Measurements from ENCODE around the gene RASA2.

The RASA2 gene

GRCh38 chr3:141542202-141542969 lies 55.6 kb downstream of the RASA2 start:
- H3K9ac ChIP-seq (ENCODE audit: low read depth, low read length), result no peak overlapping the region
- no peaks in the 10 kb centered on the region for H3K9me3 ChIP-seq (ENCODE audit: insufficient read depth, low read depth, low read length)
- H3K36me3 ChIP-seq (ENCODE audit: insufficient read depth, low read depth, low read length), result peaks cover 8% of the 10 kb centered on the region
- no peak overlapping the region for H3K4me3 ChIP-seq (ENCODE audit: low read length)
- no peaks in the 10 kb centered on the region for H3K4me1 ChIP-seq (ENCODE audit: insufficient read depth, low read length)
- no peaks in the 10 kb centered on the region for H3K27me3 ChIP-seq (ENCODE audit: insufficient read depth, low read length)
- no peak overlapping the region for H3K27ac ChIP-seq (ENCODE audit: low read length)

GRCh38 chr3:141542989-141543388 lies 56.2 kb downstream of the RASA2 start:
- Histone ChIP-seq H3K36me3 (ENCODE audit: insufficient read depth, low read depth, low read length) (peaks cover 8% of the 10 kb centered on the region), H3K9me3 (ENCODE audit: insufficient read depth, low read depth, low read length) (no peaks in the 10 kb centered on the region), H3K9ac (ENCODE audit: low read depth, low read length) (no peak overlapping the region), H3K27me3 (ENCODE audit: insufficient read depth, low read length) (no peaks in the 10 kb centered on the region), H3K4me1 (ENCODE audit: insufficient read depth, low read length) (no peaks in the 10 kb centered on the region), H3K27ac (ENCODE audit: low read length) (no peak overlapping the region), H3K4me3 (ENCODE audit: low read length) (no peak overlapping the region)

- no peak overlapping the region for H3K4me3 ChIP-seq (ENCODE audit: low read length)
- H3K27me3 ChIP-seq (ENCODE audit: insufficient read depth, low read length), result no peaks in the 10 kb centered on the region
- H3K4me1 ChIP-seq (ENCODE audit: insufficient read depth, low read length), result no peaks in the 10 kb centered on the region
- H3K9me3 ChIP-seq (ENCODE audit: insufficient read depth, low read depth, low read length), result no peaks in the 10 kb centered on the region
- no peak overlapping the region for H3K9ac ChIP-seq (ENCODE audit: low read depth, low read length)
- no peak overlapping the region for H3K27ac ChIP-seq (ENCODE audit: low read length)
- H3K36me3 ChIP-seq (ENCODE audit: insufficient read depth, low read depth, low read length), result peaks cover 8% of the 10 kb centered on the region
Measured at GRCh38 chr3:141544697-141545096, 57.9 kb downstream of the RASA2 start.

GRCh38 chr3:141546081-141546480 lies 59.3 kb downstream of the RASA2 start:
- Histone ChIP-seq H3K4me3 (ENCODE audit: low read length) (no peak overlapping the region), H3K4me1 (ENCODE audit: insufficient read depth, low read length) (no peaks in the 10 kb centered on the region), H3K9ac (ENCODE audit: low read depth, low read length) (no peak overlapping the region), H3K9me3 (ENCODE audit: insufficient read depth, low read depth, low read length) (no peaks in the 10 kb centered on the region), H3K27ac (ENCODE audit: low read length) (no peak overlapping the region), H3K36me3 (ENCODE audit: insufficient read depth, low read depth, low read length) (peaks cover 8% of the 10 kb centered on the region), H3K27me3 (ENCODE audit: insufficient read depth, low read length) (no peaks in the 10 kb centered on the region)

GRCh38 chr3:141546586-141546985 lies 59.8 kb downstream of the RASA2 start:
- Histone ChIP-seq H3K9me3 (ENCODE audit: insufficient read depth, low read depth, low read length) (no peaks in the 10 kb centered on the region), H3K36me3 (ENCODE audit: insufficient read depth, low read depth, low read length) (peaks cover 8% of the 10 kb centered on the region), H3K4me1 (ENCODE audit: insufficient read depth, low read length) (no peaks in the 10 kb centered on the region), H3K27ac (ENCODE audit: low read length) (no peak overlapping the region), H3K9ac (ENCODE audit: low read depth, low read length) (no peak overlapping the region), H3K4me3 (ENCODE audit: low read length) (no peak overlapping the region), H3K27me3 (ENCODE audit: insufficient read depth, low read length) (no peaks in the 10 kb centered on the region)

- peaks cover 8% of the 10 kb centered on the region for H3K36me3 ChIP-seq (ENCODE audit: insufficient read depth, low read depth, low read length)
- no peaks in the 10 kb centered on the region for H3K9me3 ChIP-seq (ENCODE audit: insufficient read depth, low read depth, low read length)
- H3K27ac ChIP-seq (ENCODE audit: low read length), result no peak overlapping the region
- H3K4me1 ChIP-seq (ENCODE audit: insufficient read depth, low read length), result no peaks in the 10 kb centered on the region
- no peak overlapping the region for H3K9ac ChIP-seq (ENCODE audit: low read depth, low read length)
- H3K4me3 ChIP-seq (ENCODE audit: low read length), result no peak overlapping the region
- no peaks in the 10 kb centered on the region for H3K27me3 ChIP-seq (ENCODE audit: insufficient read depth, low read length)
Measured at GRCh38 chr3:141547791-141548190, 61.0 kb downstream of the RASA2 start.

- H3K36me3 ChIP-seq (ENCODE audit: insufficient read depth, low read depth, low read length), result peaks cover 3% of the 10 kb centered on the region; the same call in 1 of the 2 replicates
- no peaks in the 10 kb centered on the region for H3K9me3 ChIP-seq (ENCODE audit: insufficient read depth, low read depth, low read length)
- no peak overlapping the region for H3K4me3 ChIP-seq (ENCODE audit: low read length)
- no peaks in the 10 kb centered on the region for H3K27me3 ChIP-seq (ENCODE audit: insufficient read depth, low read length)
- no peak overlapping the region for H3K9ac ChIP-seq (ENCODE audit: low read depth, low read length)
- H3K4me1 ChIP-seq (ENCODE audit: insufficient read depth, low read length), result no peaks in the 10 kb centered on the region
- no peak overlapping the region for H3K27ac ChIP-seq (ENCODE audit: low read length)
Measured at GRCh38 chr3:141550926-141551665, 64.3 kb downstream of the RASA2 start.

GRCh38 chr3:141552440-141552991 lies 65.7 kb downstream of the RASA2 start:
- H3K36me3 ChIP-seq (ENCODE audit: insufficient read depth, low read depth, low read length), result peaks cover 11% of the 10 kb centered on the region; the same call in 1 of the 2 replicates
- H3K4me3 ChIP-seq (ENCODE audit: low read length), result no peak overlapping the region
- no peak overlapping the region for H3K9ac ChIP-seq (ENCODE audit: low read depth, low read length)
- H3K4me1 ChIP-seq (ENCODE audit: insufficient read depth, low read length), result no peaks in the 10 kb centered on the region
- no peak overlapping the region for H3K27ac ChIP-seq (ENCODE audit: low read length)
- no peaks in the 10 kb centered on the region for H3K9me3 ChIP-seq (ENCODE audit: insufficient read depth, low read depth, low read length)
- no peaks in the 10 kb centered on the region for H3K27me3 ChIP-seq (ENCODE audit: insufficient read depth, low read length)

GRCh38 chr3:141553055-141553454 lies 66.2 kb downstream of the RASA2 start:
- H3K4me1 ChIP-seq (ENCODE audit: insufficient read depth, low read length), result no peaks in the 10 kb centered on the region
- H3K36me3 ChIP-seq (ENCODE audit: insufficient read depth, low read depth, low read length), result peaks cover 11% of the 10 kb centered on the region; the same call in 1 of the 2 replicates
- H3K9ac ChIP-seq (ENCODE audit: low read depth, low read length), result no peak overlapping the region
- no peaks in the 10 kb centered on the region for H3K9me3 ChIP-seq (ENCODE audit: insufficient read depth, low read depth, low read length)
- H3K4me3 ChIP-seq (ENCODE audit: low read length), result no peak overlapping the region
- no peaks in the 10 kb centered on the region for H3K27me3 ChIP-seq (ENCODE audit: insufficient read depth, low read length)
- H3K27ac ChIP-seq (ENCODE audit: low read length), result no peak overlapping the region

- H3K27ac ChIP-seq (ENCODE audit: low read length), result no peak overlapping the region
- H3K4me3 ChIP-seq (ENCODE audit: low read length), result no peak overlapping the region
- H3K9me3 ChIP-seq (ENCODE audit: insufficient read depth, low read depth, low read length), result no peaks in the 10 kb centered on the region
- H3K9ac ChIP-seq (ENCODE audit: low read depth, low read length), result no peak overlapping the region
- H3K27me3 ChIP-seq (ENCODE audit: insufficient read depth, low read length), result no peaks in the 10 kb centered on the region
- no peaks in the 10 kb centered on the region for H3K4me1 ChIP-seq (ENCODE audit: insufficient read depth, low read length)
- peaks cover 13% of the 10 kb centered on the region for H3K36me3 ChIP-seq (ENCODE audit: insufficient read depth, low read depth, low read length)
Measured at GRCh38 chr3:141556034-141556433, 69.2 kb downstream of the RASA2 start.

GRCh38 chr3:141557961-141558706 lies 71.3 kb downstream of the RASA2 start:
- Histone ChIP-seq H3K9ac (ENCODE audit: low read depth, low read length) (no peak overlapping the region), H3K36me3 (ENCODE audit: insufficient read depth, low read depth, low read length) (peaks cover 13% of the 10 kb centered on the region), H3K4me1 (ENCODE audit: insufficient read depth, low read length) (no peaks in the 10 kb centered on the region)

More at GRCh38 chr3:141557961-141558706, 71.3 kb downstream of the RASA2 start:
- Histone ChIP-seq H3K9me3 (ENCODE audit: insufficient read depth, low read depth, low read length) (no peaks in the 10 kb centered on the region), H3K4me3 (ENCODE audit: low read length) (no peak overlapping the region), H3K27me3 (ENCODE audit: insufficient read depth, low read length) (no peaks in the 10 kb centered on the region), H3K27ac (ENCODE audit: low read length) (no peak overlapping the region)
